Measurements from ENCODE around the gene GALM. TPM values are rescaled to one million over a fixed set of nuclear protein-coding genes. Genes with fewer than 3 reads are reported as not detected.

GALM gene
- total RNA-seq, 4 donors from 2014 or later: 9.2 to 17.1 (median 13.2) TPM

DNA sequence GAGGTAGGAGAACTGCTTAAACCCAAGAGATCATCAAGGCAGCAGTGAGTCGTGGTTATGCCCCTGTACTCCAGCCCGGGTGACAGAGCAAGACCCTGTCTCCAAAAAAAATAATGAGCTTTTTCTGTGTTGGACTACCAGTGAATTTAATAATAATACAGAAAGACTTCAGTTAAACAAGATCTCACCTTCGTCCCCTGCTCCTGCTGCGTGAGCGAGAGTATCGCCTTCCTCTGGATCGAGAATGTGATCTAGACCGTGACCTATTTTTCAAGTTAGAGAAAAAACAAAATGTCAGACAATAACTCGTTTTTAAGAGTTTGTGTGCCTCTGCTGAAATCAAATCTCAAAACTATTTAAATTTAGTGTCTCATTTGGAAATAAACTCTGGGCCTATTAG, 82.5 kb downstream of the GALM start:
- Histone ChIP-seq H3K27me3 (no peaks in the 10 kb centered on the region), H3K4me3 (no peak overlapping the region), H3K4me1 (peaks cover 13 to 73% (median 29%) of the 10 kb centered on the region in 3 donors), H3K9me3 (no peaks in the 10 kb centered on the region), H3K36me3 (peaks cover 9 to 63% of the 10 kb centered on the region in 2 donors), H3K27ac (no peak overlapping the region)
- no peak for ATAC-seq
- WGBS, 2 donors (ENCODE audit: low coverage in 1 of 2): 90 to 91% methylated on average over 9 of the region's 9 CpGs
- no peak for TF ChIP-seq EP300 (IDR thresholded peaks at IDR 0.05)
- TF ChIP-seq, protein P1, sequence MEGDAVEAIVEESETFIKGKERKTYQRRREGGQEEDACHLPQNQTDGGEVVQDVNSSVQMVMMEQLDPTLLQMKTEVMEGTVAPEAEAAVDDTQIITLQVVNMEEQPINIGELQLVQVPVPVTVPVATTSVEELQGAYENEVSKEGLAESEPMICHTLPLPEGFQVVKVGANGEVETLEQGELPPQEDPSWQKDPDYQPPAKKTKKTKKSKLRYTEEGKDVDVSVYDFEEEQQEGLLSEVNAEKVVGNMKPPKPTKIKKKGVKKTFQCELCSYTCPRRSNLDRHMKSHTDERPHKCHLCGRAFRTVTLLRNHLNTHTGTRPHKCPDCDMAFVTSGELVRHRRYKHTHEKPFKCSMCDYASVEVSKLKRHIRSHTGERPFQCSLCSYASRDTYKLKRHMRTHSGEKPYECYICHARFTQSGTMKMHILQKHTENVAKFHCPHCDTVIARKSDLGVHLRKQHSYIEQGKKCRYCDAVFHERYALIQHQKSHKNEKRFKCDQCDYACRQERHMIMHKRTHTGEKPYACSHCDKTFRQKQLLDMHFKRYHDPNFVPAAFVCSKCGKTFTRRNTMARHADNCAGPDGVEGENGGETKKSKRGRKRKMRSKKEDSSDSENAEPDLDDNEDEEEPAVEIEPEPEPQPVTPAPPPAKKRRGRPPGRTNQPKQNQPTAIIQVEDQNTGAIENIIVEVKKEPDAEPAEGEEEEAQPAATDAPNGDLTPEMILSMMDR (IDR thresholded peaks at IDR 0.05): no peak
- no peak for TF ChIP-seq POLR2AphosphoS5 (IDR thresholded peaks at IDR 0.05)
- TF ChIP-seq POLR2A (IDR thresholded peaks at IDR 0.05): no peak

DNA sequence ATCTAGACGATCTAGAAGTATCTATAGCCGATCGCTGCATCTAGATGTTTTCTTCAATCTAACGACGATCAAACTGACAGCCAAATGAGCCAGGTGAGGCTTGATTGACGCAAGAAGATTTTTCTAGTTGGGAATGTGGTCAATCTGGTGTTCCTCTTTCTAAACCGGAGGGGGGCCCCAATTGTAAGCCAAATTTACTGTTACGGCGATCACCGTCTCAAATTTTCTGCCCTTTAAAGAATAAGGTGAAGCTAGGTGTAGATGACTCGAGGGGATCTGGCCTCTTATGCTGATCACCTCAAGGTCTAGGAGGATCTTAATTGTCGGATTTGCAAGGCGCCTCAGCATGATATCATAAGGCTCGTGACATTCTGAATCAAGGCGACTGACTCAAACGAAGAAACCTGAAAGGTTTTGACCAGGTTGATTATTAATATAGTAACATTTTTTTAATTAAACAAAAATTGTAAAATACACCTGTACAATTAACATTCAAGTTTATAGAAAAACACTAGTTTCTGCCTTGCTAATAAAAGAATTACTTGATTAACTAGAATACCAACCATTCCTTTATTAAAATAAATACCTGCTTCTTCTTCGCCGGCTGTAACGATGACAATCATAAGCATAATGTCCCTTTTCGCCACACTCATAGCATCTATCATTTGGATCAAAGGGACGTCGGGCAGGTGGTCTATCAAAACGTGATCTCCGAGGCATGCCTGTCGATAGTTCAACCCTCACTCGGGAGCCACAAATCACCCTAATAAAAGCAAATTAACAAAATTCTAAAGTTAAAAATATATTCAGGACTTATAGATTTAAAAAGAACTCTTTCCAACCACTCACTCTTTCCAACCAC, 83.3 kb downstream of the GALM start:
- Histone ChIP-seq H3K4me1 (peaks cover 13 to 65% (median 28%) of the 10 kb centered on the region in 3 donors), H3K27ac (peak overlapping the region in 3 of 4 donors; percentile 97 to 100 (median 98)), H3K36me3 (peaks cover 9 to 56% of the 10 kb centered on the region in 2 donors), H3K9me3 (no peaks in the 10 kb centered on the region), H3K4me3 (peak overlapping the region; percentile 58 to 77), H3K27me3 (no peaks in the 10 kb centered on the region)
- WGBS, 2 donors (ENCODE audit: low coverage in 1 of 2): 49 to 53% methylated on average over 19 to 26 of the region's 26 CpGs
- TF ChIP-seq, protein P1 (IDR thresholded peaks at IDR 0.05): no peak
- TF ChIP-seq POLR2AphosphoS5 (IDR thresholded peaks at IDR 0.05) (no peak), POLR2A (IDR thresholded peaks at IDR 0.05) (no peak), EP300 (IDR thresholded peaks at IDR 0.05) (no peak)
- no peak for ATAC-seq

DNA sequence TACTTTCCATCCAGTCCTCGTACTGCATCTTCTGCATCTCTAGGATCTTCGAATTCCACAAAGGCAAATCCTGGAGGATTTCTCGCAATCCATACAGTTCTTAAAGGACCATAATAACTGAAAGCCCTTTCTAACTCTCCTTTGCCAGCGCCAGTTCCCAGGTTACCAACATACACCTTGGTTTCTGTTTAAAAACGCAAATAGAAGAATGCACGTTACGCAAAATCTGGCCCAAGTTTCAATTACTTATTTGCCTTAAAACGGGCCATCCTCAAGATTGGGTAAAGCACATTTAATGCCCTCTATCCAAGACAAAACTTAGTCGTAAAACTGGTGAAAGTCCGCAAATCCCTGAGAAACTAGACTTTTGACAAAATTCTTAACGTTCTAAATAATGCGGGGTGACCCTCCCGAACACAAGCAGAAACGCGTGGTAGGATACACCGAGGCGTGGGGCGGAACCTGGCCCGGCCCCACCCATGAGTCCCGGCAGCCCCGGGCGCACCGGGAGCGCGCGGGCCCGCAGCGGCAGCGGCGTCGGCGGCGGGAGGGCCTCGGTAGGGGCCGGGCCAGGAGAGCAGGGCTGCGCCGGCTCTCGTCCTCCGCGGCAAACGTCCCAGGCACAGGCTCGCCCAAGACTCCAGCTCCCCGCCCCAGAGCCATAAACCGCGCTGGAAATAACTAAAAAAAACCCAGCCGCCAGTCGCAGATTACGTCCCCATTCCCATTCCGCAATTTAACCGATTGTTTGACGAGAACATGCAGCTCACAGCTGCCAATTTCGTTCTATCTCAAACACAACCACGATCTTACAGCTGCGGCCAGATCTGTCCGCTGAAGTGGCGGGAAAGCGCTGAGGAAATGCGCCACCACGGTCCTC, 84.3 kb downstream of the GALM start:
- 0% methylated on average over 11 to 25 of the region's 59 CpGs for WGBS, 2 donors (ENCODE audit: low coverage in 1 of 2)
- ATAC-seq: peak; percentile 64

DNA sequence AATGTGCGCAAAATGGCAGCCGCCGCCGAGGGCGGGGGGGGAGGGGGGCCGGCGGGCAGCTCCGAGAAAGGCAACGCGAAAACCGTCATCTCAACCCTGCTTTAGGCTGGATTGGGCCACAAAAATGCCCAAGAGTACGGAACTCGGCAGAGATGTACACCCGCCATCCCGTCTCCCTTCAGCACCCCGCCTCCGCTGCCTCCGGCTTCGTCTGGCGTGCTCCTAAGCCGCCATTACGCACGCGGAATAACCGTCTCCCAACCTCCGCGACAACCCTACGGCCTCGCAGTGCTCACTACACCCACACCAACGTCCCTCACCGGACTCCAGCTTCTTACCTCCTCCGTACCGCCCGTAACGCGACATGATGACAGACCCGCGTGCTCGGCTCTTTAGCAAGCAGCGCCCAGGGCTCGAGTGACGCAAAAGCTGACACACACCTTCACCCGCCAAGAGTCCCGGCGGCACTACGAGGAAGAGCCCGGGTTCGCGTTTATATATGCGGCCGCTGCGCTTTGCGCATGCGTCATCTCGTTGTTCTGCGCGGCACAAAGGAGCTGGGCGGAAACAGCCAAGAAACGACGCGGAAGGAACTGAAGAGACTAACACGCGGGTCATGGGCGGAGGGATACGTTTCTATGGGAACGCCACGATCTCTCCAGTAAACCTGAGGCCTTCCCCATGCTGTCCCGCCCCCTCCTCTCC, 85.1 kb downstream of the GALM start, which contains the start of gene SRSF7:
TSS of gene SRSF7 (minus strand) at position 471 of the 705 bp plus-strand sequence. CDS start at position 366, 105 bp downstream.
- peaks cover 9 to 37% of the 10 kb centered on the region in 2 donors for H3K36me3 ChIP-seq
- peak within 1 kb of the TSS; percentile 58 to 77 for H3K4me3 ChIP-seq
- peak; percentile 96 for ATAC-seq
- WGBS, 2 donors (ENCODE audit: low coverage in 1 of 2): 0% methylated on average over 14 to 22 of the region's 68 CpGs
- peak within 1 kb of the TSS; percentile 89 to 100 (median 98) for H3K27ac ChIP-seq
- no peak for TF ChIP-seq EP300 (IDR thresholded peaks at IDR 0.05)
- peak; percentile 100 for TF ChIP-seq POLR2A (IDR thresholded peaks at IDR 0.05)
- TF ChIP-seq, protein P1 (IDR thresholded peaks at IDR 0.05): peak in 2 of 4 experiments; percentile 34 to 44
- peak; percentile 100 for TF ChIP-seq POLR2AphosphoS5 (IDR thresholded peaks at IDR 0.05)
- no peaks in the 10 kb centered on the region for H3K27me3 ChIP-seq
- no peaks in the 10 kb centered on the region for H3K9me3 ChIP-seq
- peaks cover 9 to 47% (median 26%) of the 10 kb centered on the region in 3 donors for H3K4me1 ChIP-seq

More for the DNA sequence above, 84.3 kb downstream of the GALM start:
- Histone ChIP-seq H3K27ac (peak overlapping the region; percentile 89 to 100 (median 98)), H3K4me1 (peaks cover 9 to 55% (median 26%) of the 10 kb centered on the region in 3 donors), H3K4me3 (peak overlapping the region; percentile 58 to 77), H3K36me3 (peaks cover 9 to 45% of the 10 kb centered on the region in 2 donors), H3K9me3 (no peaks in the 10 kb centered on the region), H3K27me3 (no peaks in the 10 kb centered on the region)
- TF ChIP-seq, protein P1 (IDR thresholded peaks at IDR 0.05): peak in 1 of 4 experiments; percentile 11
- TF ChIP-seq POLR2AphosphoS5 (IDR thresholded peaks at IDR 0.05) (no peak), EP300 (IDR thresholded peaks at IDR 0.05) (no peak), POLR2A (IDR thresholded peaks at IDR 0.05) (peak; percentile 79 to 84)
